Measurements from ENCODE around the gene BMPR1A.

DNA sequence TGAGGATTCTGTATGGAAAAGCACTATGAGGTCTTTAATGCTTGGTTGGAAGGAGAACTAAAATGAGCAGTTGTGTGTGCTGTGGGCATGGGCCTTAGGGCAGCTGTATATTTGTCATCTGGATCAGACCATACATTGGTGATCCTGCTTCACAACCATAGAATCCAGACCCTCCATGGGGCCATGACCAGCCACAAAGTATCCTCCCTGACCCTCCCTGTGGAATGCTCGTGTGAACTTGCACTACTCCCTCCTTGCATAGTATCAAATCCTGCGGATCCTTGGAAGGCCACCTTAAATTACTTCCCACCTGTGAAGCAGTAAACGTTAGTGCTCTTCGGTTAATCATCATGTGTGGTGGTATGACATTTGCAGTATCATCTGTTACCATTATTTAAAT lies 67.1 kb downstream of the BMPR1A start:
- TF ChIP-seq, protein P1, sequence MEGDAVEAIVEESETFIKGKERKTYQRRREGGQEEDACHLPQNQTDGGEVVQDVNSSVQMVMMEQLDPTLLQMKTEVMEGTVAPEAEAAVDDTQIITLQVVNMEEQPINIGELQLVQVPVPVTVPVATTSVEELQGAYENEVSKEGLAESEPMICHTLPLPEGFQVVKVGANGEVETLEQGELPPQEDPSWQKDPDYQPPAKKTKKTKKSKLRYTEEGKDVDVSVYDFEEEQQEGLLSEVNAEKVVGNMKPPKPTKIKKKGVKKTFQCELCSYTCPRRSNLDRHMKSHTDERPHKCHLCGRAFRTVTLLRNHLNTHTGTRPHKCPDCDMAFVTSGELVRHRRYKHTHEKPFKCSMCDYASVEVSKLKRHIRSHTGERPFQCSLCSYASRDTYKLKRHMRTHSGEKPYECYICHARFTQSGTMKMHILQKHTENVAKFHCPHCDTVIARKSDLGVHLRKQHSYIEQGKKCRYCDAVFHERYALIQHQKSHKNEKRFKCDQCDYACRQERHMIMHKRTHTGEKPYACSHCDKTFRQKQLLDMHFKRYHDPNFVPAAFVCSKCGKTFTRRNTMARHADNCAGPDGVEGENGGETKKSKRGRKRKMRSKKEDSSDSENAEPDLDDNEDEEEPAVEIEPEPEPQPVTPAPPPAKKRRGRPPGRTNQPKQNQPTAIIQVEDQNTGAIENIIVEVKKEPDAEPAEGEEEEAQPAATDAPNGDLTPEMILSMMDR (IDR thresholded peaks at IDR 0.05; ENCODE audit: low read depth, low read length, missing input control), result no peak
- TF ChIP-seq RXRA (IDR thresholded peaks at IDR 0.05) (no peak), FOXA2 (IDR thresholded peaks at IDR 0.05) (no peak), YY1 (IDR thresholded peaks at IDR 0.05) (no peak), SP1 (IDR thresholded peaks at IDR 0.05) (no peak), RAD21 (IDR thresholded peaks at IDR 0.05) (no peak), TAF1 (conservative IDR thresholded peaks at IDR 0.05) (no peak), EGR1 (IDR thresholded peaks at IDR 0.05; ENCODE audit: low read depth in 2 of 2) (no peak), GABPA (IDR thresholded peaks at IDR 0.05 in 1 of 2, conservative IDR thresholded peaks at IDR 0.05 in 1 of 2) (no peak), FOXA1 (IDR thresholded peaks at IDR 0.05) (no peak)
- TF ChIP-seq, protein P2, sequence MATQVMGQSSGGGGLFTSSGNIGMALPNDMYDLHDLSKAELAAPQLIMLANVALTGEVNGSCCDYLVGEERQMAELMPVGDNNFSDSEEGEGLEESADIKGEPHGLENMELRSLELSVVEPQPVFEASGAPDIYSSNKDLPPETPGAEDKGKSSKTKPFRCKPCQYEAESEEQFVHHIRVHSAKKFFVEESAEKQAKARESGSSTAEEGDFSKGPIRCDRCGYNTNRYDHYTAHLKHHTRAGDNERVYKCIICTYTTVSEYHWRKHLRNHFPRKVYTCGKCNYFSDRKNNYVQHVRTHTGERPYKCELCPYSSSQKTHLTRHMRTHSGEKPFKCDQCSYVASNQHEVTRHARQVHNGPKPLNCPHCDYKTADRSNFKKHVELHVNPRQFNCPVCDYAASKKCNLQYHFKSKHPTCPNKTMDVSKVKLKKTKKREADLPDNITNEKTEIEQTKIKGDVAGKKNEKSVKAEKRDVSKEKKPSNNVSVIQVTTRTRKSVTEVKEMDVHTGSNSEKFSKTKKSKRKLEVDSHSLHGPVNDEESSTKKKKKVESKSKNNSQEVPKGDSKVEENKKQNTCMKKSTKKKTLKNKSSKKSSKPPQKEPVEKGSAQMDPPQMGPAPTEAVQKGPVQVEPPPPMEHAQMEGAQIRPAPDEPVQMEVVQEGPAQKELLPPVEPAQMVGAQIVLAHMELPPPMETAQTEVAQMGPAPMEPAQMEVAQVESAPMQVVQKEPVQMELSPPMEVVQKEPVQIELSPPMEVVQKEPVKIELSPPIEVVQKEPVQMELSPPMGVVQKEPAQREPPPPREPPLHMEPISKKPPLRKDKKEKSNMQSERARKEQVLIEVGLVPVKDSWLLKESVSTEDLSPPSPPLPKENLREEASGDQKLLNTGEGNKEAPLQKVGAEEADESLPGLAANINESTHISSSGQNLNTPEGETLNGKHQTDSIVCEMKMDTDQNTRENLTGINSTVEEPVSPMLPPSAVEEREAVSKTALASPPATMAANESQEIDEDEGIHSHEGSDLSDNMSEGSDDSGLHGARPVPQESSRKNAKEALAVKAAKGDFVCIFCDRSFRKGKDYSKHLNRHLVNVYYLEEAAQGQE (IDR thresholded peaks at IDR 0.05), result no peak
- TF ChIP-seq, protein P3, sequence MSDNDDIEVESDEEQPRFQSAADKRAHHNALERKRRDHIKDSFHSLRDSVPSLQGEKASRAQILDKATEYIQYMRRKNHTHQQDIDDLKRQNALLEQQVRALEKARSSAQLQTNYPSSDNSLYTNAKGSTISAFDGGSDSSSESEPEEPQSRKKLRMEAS (IDR thresholded peaks at IDR 0.05), result no peak
- TF ChIP-seq, protein P4, sequence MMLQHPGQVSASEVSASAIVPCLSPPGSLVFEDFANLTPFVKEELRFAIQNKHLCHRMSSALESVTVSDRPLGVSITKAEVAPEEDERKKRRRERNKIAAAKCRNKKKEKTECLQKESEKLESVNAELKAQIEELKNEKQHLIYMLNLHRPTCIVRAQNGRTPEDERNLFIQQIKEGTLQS (IDR thresholded peaks at IDR 0.05), result no peak
- TF ChIP-seq, protein P5, sequence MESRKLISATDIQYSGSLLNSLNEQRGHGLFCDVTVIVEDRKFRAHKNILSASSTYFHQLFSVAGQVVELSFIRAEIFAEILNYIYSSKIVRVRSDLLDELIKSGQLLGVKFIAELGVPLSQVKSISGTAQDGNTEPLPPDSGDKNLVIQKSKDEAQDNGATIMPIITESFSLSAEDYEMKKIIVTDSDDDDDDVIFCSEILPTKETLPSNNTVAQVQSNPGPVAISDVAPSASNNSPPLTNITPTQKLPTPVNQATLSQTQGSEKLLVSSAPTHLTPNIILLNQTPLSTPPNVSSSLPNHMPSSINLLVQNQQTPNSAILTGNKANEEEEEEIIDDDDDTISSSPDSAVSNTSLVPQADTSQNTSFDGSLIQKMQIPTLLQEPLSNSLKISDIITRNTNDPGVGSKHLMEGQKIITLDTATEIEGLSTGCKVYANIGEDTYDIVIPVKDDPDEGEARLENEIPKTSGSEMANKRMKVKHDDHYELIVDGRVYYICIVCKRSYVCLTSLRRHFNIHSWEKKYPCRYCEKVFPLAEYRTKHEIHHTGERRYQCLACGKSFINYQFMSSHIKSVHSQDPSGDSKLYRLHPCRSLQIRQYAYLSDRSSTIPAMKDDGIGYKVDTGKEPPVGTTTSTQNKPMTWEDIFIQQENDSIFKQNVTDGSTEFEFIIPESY (IDR thresholded peaks at IDR 0.05), result no peak
